ENCODE measurements around the gene PSMD1.
"Not testable (repeated sequence)": the region's sequence is repeated elsewhere in the genome, so short reads cannot be mapped to it uniquely, and the experiment has no call there.

The PSMD1 gene

DNA sequence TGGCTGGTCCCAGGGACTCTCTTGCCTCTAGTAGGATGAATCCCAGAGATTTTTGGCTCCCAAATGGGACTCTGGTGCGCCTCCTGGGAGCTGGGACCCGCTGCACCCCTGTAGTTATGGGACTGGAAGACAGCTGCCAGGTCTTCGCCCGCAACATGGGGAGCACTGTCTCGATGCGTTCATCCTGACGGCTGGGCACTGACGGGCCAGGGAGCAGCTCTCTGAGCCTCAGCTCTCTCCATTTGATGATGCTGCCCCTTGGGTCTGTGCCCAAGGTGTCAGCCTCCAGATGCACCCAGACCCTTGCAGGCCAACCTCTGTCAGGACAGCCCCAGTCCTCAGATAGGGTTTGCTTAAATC, 132.5 kb downstream of the PSMD1 start:
- DNase-seq (ENCODE audit: low read depth): no peak
- no peak overlapping the region for H3K4me3 ChIP-seq (ENCODE audit: low read depth, low read length)
- TF ChIP-seq, protein P1, sequence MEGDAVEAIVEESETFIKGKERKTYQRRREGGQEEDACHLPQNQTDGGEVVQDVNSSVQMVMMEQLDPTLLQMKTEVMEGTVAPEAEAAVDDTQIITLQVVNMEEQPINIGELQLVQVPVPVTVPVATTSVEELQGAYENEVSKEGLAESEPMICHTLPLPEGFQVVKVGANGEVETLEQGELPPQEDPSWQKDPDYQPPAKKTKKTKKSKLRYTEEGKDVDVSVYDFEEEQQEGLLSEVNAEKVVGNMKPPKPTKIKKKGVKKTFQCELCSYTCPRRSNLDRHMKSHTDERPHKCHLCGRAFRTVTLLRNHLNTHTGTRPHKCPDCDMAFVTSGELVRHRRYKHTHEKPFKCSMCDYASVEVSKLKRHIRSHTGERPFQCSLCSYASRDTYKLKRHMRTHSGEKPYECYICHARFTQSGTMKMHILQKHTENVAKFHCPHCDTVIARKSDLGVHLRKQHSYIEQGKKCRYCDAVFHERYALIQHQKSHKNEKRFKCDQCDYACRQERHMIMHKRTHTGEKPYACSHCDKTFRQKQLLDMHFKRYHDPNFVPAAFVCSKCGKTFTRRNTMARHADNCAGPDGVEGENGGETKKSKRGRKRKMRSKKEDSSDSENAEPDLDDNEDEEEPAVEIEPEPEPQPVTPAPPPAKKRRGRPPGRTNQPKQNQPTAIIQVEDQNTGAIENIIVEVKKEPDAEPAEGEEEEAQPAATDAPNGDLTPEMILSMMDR (IDR thresholded peaks at IDR 0.05; ENCODE audit: control insufficient read depth, extremely low read depth, insufficient read depth): no peak

DNA sequence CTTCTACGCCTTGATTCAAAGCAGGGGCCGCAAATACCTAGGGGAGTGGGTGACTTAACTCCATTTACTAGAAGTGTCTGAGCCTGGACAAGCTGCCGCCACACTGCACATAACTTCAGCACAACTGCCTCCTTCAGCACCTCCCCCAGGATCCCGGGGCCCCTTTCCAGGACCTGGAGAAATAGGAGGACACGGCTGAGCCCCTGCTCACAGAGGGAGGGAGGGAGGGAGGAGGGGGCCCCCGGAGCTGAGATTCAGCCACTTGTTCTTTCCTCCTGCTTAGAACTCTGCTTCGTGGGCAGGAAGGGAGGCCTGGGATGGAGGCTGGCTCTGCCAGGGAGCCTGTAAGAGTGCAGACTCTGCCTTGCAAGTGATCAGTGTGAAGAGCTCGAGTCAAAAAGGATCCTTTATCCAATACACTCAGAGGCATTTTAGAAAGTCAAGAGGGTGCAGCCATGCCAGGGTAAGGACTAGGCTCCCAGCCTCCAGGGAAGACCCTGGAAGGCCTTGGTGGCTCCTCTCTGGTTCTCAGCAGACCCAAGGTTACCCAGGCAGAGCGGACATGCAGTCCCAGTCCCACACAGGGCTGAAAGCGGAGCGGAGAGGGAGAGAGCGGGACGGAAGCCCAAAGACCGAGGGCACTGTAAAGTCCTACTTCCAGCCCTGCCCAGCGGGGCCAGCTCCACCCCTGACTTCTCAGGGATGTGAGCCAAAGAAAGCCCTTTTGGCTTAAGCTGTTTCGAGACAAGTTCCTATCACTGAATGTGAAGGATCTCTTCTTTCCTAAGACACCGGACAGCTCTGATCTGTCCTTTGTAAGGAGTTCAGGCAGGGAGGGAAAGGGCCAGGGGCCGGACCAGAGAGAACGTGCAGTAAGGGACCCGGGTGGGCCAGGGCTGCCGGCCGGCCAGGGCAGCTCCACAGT, 133.2 kb downstream of the PSMD1 start:
- TF ChIP-seq, protein P1 (IDR thresholded peaks at IDR 0.05; ENCODE audit: control insufficient read depth, extremely low read depth, insufficient read depth): no peak
- DNase-seq (ENCODE audit: low read depth): no peak
- no peak overlapping the region for H3K4me3 ChIP-seq (ENCODE audit: low read depth, low read length)

DNA sequence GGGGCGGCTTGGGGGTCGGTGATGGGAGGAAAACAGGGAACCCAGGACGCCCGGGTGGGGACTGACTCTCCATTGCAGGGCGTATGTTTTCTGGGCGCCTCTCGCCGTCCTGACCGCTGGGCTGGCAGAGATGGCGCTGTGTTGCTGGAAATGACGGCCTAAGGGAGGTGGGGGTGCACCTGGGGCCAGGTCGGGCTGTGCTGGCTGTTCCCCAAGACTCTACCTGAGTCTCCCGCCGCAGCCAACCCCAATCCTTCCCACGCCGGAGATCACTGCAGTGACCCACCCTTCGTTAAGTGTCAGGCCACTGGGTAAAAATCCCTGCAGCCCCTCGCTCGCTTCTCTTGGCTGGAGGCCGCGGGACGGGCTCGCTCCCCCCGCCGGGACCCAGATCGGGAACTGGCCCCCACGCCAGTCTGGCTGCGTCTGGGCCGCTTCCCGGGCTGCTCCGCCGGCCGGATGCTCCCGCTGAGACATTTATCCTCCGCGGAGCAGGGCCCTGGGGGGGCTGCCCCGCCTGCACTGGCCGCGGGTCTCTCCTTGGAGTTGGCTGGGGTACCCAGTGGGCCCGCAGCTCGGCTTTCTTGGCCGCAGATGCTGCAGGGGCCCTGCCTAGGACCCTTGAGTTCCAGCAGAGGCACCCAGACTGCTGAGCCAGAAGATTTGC, 134.0 kb downstream of the PSMD1 start:
- H3K4me3 ChIP-seq (ENCODE audit: low read depth, low read length): no peak overlapping the region
- DNase-seq (ENCODE audit: low read depth): no peak
- TF ChIP-seq, protein P1 (IDR thresholded peaks at IDR 0.05; ENCODE audit: control insufficient read depth, extremely low read depth, insufficient read depth): no peak

DNA sequence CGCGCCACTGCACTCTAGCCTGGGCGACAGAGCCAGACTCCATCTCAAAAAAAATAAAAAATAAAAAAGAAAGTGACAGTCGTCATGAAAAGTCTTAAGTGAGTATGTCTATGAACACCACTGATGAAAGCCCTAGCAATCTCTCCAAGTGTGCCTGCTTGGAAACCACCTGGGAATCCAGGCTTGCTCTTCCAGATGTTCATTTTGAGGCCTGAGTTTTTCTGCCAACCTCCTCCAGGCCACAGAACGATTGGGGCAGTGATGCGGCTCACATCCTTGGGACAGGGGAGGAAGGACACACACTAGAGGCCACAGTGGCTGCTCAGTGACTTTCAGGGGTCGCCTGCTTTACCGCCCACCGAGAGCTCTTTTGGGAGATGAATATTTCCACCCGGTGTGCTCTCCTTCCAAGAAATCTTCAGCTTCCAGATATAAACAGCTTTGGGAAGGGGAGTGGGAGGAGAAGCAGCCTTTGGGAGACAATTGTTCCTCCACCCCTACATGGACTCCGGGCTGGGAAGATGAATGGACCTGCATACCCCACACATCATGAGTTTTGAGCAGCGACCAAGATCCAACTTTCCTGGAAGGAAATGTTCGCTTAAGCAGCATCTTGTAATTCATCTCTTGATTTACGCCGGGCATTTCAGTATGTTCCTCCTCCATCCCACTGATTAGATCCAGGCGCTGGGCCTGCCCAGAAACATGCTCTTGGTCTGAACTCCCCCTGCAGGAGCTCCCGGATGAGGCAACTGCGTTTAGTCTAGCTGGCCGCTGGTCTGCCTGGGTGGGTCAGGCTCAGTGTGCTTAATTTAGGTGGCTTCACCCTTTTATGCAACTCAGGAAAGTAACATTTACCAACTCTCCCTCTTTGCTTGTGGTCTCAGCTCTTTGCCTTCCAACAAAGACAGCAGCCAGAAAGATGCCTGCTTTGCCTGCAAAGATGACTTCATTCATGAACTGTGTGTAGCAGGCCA, 135.5 kb downstream of the PSMD1 start:
- TF ChIP-seq, protein P1 (IDR thresholded peaks at IDR 0.05; ENCODE audit: control insufficient read depth, extremely low read depth, insufficient read depth): 0 out of 2 replicates have a peak, but pooled peaks have one; percentile 17
- no peak overlapping the region for H3K4me3 ChIP-seq (ENCODE audit: low read depth, low read length)
- DNase-seq (ENCODE audit: low read depth): no peak

GRCh38 chr2:231193216-231193615, 136.5 kb downstream of the PSMD1 start:
- TF ChIP-seq, protein P1 (IDR thresholded peaks at IDR 0.05; ENCODE audit: control insufficient read depth, extremely low read depth, insufficient read depth): no peak

GRCh38 chr2:231196592-231196991, 139.9 kb downstream of the PSMD1 start:
- no peak overlapping the region for H3K4me3 ChIP-seq (ENCODE audit: low read depth, low read length)
- DNase-seq (ENCODE audit: low read depth): no peak
- TF ChIP-seq, protein P1 (IDR thresholded peaks at IDR 0.05; ENCODE audit: control insufficient read depth, extremely low read depth, insufficient read depth): no peak

More at GRCh38 chr2:231193216-231193615, 136.5 kb downstream of the PSMD1 start:
- no peak for DNase-seq (ENCODE audit: low read depth)
- no peak overlapping the region for H3K4me3 ChIP-seq (ENCODE audit: low read depth, low read length)

DNA sequence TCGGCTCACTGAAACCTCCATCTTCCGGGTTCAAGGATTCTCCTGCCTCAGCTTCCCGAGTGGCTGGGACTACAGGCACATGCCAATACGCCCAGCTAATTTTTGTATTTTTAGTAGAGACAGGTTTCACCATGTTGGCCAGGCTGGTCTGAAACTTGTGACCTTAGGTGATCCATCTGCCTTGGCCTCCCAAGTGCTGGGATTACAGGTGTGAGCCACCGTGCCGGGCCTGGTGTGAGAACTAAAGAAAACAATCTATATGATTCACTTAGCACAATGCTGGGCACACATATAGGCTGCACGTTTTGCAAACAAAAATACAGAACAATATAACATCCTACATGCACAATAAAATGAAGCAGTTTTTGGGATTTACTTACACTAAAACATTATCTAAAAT, 140.5 kb downstream of the PSMD1 start:
- not testable (repeated sequence) for DNase-seq (ENCODE audit: low read depth); H3K4me3 ChIP-seq (ENCODE audit: low read depth, low read length)

Data from LNCaP clone FGC (cell line).